GM23248 (cell line): ENCODE data around the gene USP31.

Source experiments
- EZH2 ChIP-seq: fragments of 200-600 bp; sonication (generic); IDR thresholded peaks from 2 replicates; pipeline ENCODE4 v1.6.1; 2018; ENCODE audit warnings: antibody characterized with exemption, mild to moderate bottlenecking; ENCODE audit not compliant: insufficient read depth, poor library complexity, severe bottlenecking
- EZH2phosphoT487 ChIP-seq: fragments of 200-600 bp; sonication (generic); IDR thresholded peaks from 2 replicates; pipeline ENCODE4 v1.6.1; 2018; ENCODE audit warnings: antibody characterized with exemption, moderate library complexity, mild to moderate bottlenecking, low read depth; ENCODE audit not compliant: insufficient read depth

- TF ChIP-seq EZH2phosphoT487, result no peak
- no peak for TF ChIP-seq EZH2
Observed at GRCh38 chr16:23058576-23058975, 90.7 kb downstream of the USP31 start.
